Measurements from ENCODE around the gene SMCO2. TPM values are rescaled to one million over a fixed set of nuclear protein-coding genes. Genes with fewer than 3 reads are reported as not detected.

SMCO2 gene
- total RNA-seq (2022; extraction: Qiagen RNA extraction; ENCODE audit: low read depth), result 0.18 to 0.36 TPM in 2 of 5 replicates, not detected in the others

DNA sequence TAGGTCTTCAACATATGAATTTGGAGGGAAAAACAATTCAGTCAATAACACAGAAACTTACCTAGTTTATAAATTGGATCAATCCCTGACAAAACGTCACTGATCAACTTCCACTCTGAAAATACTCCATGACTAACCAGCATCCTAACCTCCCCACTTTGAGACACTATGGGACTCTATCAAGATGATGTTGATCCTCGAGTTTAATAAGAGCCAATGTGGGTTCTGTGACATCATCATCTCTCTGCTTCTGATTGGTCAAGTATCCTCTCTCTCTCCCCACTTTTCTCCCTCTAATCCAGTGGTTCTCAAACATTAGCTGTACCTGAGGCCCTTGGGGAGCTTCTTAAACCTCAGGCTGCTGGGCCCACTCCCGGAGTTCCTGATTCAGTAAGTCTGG lies at the start of gene SMCO2:
Gene SMCO2, plus strand, starts transcription at position 301 of the 400 bp plus-strand sequence. CDS start 23,896 bp downstream, outside the sequence.

GRCh38 chr12:27523642-27524493 lies 77.3 kb downstream of the SMCO2 start, which contains the start of gene PPFIBP1:
Gene PPFIBP1, plus strand, starts transcription at chr12:27524206. Its CDS starts 109,191 bp downstream, at chr12:27633397.

Other genes with a start within 250 kb of the SMCO2 start
- 9.9 to 19.3 TPM (median 11.2 TPM) in 5 replicates for gene STK38L, start 202.4 kb upstream of the SMCO2 start, total RNA-seq (2022; extraction: Qiagen RNA extraction; ENCODE audit: low read depth)
- gene BMAL2, start 113.9 kb upstream of the SMCO2 start, total RNA-seq (2022; extraction: Qiagen RNA extraction; ENCODE audit: low read depth), result 13.0 to 21.7 TPM (median 20.2 TPM) in 5 replicates
- 18.0 to 33.9 TPM (median 24.1 TPM) in 5 replicates for gene PPFIBP1, start 77.5 kb downstream of the SMCO2 start, total RNA-seq (2022; extraction: Qiagen RNA extraction; ENCODE audit: low read depth)
- gene REP15, start 249.7 kb downstream of the SMCO2 start, total RNA-seq (2022; extraction: Qiagen RNA extraction; ENCODE audit: low read depth), result 0.45 to 0.64 TPM (median 0.55 TPM) in 4 of 5 replicates, not detected in the other